ENCODE measurements around the gene LTBP2. TPM values are rescaled to one million over a fixed set of nuclear protein-coding genes. Genes with fewer than 3 reads are reported as not detected.

Gene LTBP2
- total RNA-seq, 6 experiments from 2014 or later: 0.46 to 3.5 (median 1.7) TPM

GRCh38 chr14:74615735-74616134 lies 3.7 kb upstream of the LTBP2 start:
- peaks cover 0 to 17% (median 8%) of the 10 kb centered on the region in 4 donors for H3K4me1 ChIP-seq
- no peak overlapping the region for H3K27ac ChIP-seq
- no peaks in the 10 kb centered on the region for H3K36me3 ChIP-seq
- no peak for TF ChIP-seq CTCF (IDR thresholded peaks at IDR 0.05)
- TF ChIP-seq POLR2A (IDR thresholded peaks at IDR 0.05): no peak
- no peak for DNase-seq
- intact Hi-C loops (cut with DNase I): no loop called here
- 92% methylated on average over 14 of the region's 14 CpGs for WGBS (ENCODE audit: insufficient coverage, low coverage, low lambda C conversion rate, missing lambda C conversion rate)
- no peak for ATAC-seq
- H3K9me3 ChIP-seq: no peaks in the 10 kb centered on the region
- no peaks in the 10 kb centered on the region for H3K27me3 ChIP-seq
- no peak overlapping the region for H3K4me3 ChIP-seq

DNA sequence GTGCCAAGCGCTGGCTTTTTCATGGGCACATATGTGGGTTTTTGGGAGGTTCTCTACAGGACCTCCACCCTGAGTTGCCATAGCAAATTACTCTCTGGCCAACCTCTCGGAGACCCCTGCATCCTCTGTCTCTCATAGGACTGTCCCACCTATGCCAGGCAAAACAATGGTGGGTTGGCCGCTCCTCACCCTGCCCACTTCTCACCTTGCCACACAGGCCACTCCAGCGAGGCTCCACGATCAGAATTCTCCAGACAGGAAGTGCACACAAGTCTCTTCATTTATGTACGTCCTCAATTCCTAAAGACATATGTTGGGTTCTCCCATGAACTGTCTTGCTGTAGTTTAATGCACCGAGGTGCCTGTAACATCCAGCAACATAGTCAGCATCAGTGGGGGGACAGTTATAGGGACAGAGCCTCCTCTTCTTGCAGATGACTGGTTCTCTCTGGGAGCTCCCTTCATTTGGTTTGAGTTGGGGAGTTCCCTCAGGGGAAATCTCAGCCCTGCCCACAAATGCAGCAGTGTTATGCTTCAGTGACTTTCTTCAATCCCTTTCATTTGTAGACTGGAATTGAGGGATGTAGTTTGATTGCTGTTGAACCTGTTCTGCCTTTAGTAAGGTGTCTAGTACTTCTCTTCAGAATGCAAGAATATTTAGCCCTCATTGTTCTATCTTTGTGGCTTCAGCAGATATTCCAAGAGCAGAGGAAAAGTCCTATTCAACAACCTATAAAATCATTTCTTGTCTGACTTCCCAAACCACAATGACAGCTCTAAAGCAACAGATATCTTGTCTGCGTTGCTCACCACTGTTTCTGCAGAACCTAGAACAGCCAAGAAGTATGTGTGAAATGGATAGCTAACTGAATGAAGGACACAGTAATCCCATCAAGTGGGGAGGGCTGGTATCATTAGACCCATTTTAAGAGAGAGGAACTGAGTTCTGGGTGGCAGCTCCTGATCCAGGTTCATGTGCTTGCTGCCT lies 2.8 kb upstream of the LTBP2 start:
- no peaks in the 10 kb centered on the region for H3K36me3 ChIP-seq
- no peak overlapping the region for H3K4me3 ChIP-seq
- no peaks in the 10 kb centered on the region for H3K9me3 ChIP-seq
- ATAC-seq: no peak
- H3K27ac ChIP-seq: no peak overlapping the region
- intact Hi-C loops (cut with DNase I): no loop called here
- DNase-seq: no peak
- H3K27me3 ChIP-seq: no peaks in the 10 kb centered on the region
- 77% methylated on average over 8 of the region's 8 CpGs for WGBS (ENCODE audit: insufficient coverage, low coverage, low lambda C conversion rate, missing lambda C conversion rate)
- H3K4me1 ChIP-seq: peaks cover 0 to 17% (median 8%) of the 10 kb centered on the region in 4 donors
- TF ChIP-seq POLR2A (IDR thresholded peaks at IDR 0.05) (no peak), CTCF (IDR thresholded peaks at IDR 0.05) (no peak)

DNA sequence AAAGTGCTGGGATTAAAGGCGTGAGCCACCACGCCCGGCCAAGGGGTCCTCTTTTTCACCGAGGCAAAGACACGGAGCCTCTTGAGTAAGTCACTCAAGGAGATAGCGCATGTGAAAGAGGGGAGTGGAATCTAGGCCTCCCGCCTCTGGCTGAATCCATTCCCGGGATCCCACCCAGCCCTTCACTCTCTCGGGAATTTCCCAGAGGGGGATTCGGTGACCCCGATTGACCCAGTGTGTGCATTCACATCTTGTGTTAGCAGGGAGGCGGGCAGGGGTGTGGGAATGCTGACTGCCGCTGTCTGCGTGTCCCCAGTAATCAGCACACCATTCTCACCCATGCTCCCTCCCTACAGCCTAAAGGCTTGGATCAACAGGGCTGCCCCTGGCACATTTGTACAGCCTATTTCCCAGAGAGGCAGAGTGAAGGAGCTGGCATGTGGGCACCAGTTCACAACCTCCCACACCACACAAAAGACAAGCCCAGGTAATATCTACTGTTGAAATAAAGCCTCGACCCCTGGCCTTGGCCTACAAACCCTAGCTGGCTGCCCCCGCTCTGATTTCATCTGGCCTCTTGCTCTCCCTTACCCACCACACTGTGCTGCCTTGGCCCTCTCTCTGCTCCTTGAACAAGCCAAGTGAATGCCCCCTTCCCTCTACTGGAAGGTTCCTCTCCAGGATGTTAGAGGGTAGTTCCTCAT lies 1.3 kb upstream of the LTBP2 start:
- H3K27me3 ChIP-seq: no peaks in the 10 kb centered on the region
- no peaks in the 10 kb centered on the region for H3K9me3 ChIP-seq
- H3K36me3 ChIP-seq: no peaks in the 10 kb centered on the region
- ATAC-seq (no peak), DNase-seq (no peak)
- H3K4me1 ChIP-seq: peaks cover 0 to 5% (median 2%) of the 10 kb centered on the region in 4 donors
- no peak overlapping the region for H3K27ac ChIP-seq
- intact Hi-C loops (cut with DNase I): no loop called here
- TF ChIP-seq POLR2A (IDR thresholded peaks at IDR 0.05): no peak
- no peak for TF ChIP-seq CTCF (IDR thresholded peaks at IDR 0.05)
- WGBS (ENCODE audit: insufficient coverage, low coverage, low lambda C conversion rate, missing lambda C conversion rate): 51% methylated on average over 6 of the region's 16 CpGs
- H3K4me3 ChIP-seq: no peak overlapping the region

GRCh38 chr14:74612350-74613021 lies 449 bp upstream of the LTBP2 start:
- DNase-seq (peak; percentile 79 to 82 (median 81)), ATAC-seq (peak; percentile 82 to 94 (median 86))
- H3K4me1 ChIP-seq: no peaks in the 10 kb centered on the region
- H3K27ac ChIP-seq: no peak overlapping the region
- H3K9me3 ChIP-seq: no peaks in the 10 kb centered on the region
- TF ChIP-seq POLR2A (IDR thresholded peaks at IDR 0.05) (no peak), CTCF (IDR thresholded peaks at IDR 0.05) (peak; percentile 44 to 94 (median 74))
- H3K36me3 ChIP-seq: no peaks in the 10 kb centered on the region
- peak overlapping the region; percentile 61 to 65 (median 64) for H3K4me3 ChIP-seq
- intact Hi-C loops (cut with DNase I): no loop called here
- no peaks in the 10 kb centered on the region for H3K27me3 ChIP-seq
- 0% methylated on average over 10 of the region's 69 CpGs for WGBS (ENCODE audit: insufficient coverage, low coverage, low lambda C conversion rate, missing lambda C conversion rate)
